Lower leg skin (tissue), 3 donors: Measurements from ENCODE around the gene ZCCHC4.

Experiments
- CTCF ChIP-seq, 3 donors: fragments of 450-650 bp; IDR thresholded peaks; one replicate each; pipeline ENCODE4 v1.5.1; 2016; ENCODE audit warnings: antibody characterized with exemption in 3 of 3, mild to moderate bottlenecking in 3 of 3, moderate library complexity in 2 of 3
- POLR2A ChIP-seq, 2 donors: fragments of 450-650 bp; IDR thresholded peaks; one replicate each; pipeline ENCODE4 v1.6.1; 2016 to 2017; ENCODE audit warnings: antibody characterized with exemption in 2 of 2, mild to moderate bottlenecking in 1 of 2, moderate library complexity in 1 of 2

DNA sequence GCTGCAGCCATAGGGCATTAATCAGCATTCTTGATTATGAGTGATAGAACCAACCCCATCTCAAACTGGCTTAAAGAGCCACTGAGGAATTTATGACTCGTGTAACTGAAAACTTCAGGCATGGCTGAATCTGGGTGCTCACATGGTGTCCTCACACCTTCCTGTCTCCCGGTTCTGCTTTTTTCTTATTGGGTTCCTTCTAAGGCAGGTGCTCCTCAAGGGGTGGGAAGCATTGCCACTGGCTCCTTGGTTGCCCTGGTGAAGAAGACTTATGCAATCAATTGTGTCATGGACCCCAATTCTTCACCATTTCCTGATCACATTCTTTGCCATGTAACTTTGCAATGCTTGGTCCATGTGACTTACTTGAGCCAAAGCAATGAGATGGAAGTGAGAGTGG lies 4.3 kb upstream of the ZCCHC4 start:
- TF ChIP-seq CTCF (IDR thresholded peaks at IDR 0.05) (no peak), POLR2A (IDR thresholded peaks at IDR 0.05) (no peak)
